ENCODE results near the gene MRPL48. TPM values are rescaled to one million over a fixed set of nuclear protein-coding genes. Genes with fewer than 3 reads are reported as not detected.
"Not testable (repeated sequence)": the region's sequence is repeated elsewhere in the genome, so short reads cannot be mapped to it uniquely, and the experiment has no call there.

MRPL48 gene
- 10 to 100 TPM; 49.2 to 53.5 TPM for total RNA-seq

- Mint-ChIP-seq H3K4me1 (ENCODE audit: low read depth) (peaks cover 13% of the 10 kb centered on the region), H3K4me3 (peak within 1 kb of the TSS; percentile 97), H3K36me3 (ENCODE audit: low read depth) (no peaks in the 10 kb centered on the region), H3K9me3 (no peaks in the 10 kb centered on the region), H3K27me3 (ENCODE audit: low read depth) (no peaks in the 10 kb centered on the region), H3K27ac (peak within 1 kb of the TSS; percentile 98)
- DNase-seq = peak; percentile 94
- intact Hi-C loops (cut with micrococcal nuclease) = loop anchor here (1.0 to 5.0 kb wide), 5 partner anchors 9 to 411 kb away; partner anchors contain the start of genes C2CD3, COA4, FAM168A and PAAF1
- CTCF ChIA-PET = interaction anchor here (0.6 to 1.3 kb wide), 3 partner anchors 25 to 70 kb away, joined by 4 to 6 read pairs (median 4); no protein-coding TSS in a partner anchor
Observed at GRCh38 chr11:73787643-73788558, at the start of gene MRPL48. MRPL48 (plus strand) TSS chr11:73787874; CDS start chr11:73787972, 98 bp downstream.

GRCh38 chr11:73743045-73743444 is 44.6 kb upstream of the MRPL48 start:
- CTCF ChIA-PET = no interaction called here
- Mint-ChIP-seq H3K4me3 (no peak overlapping the region), H3K36me3 (ENCODE audit: low read depth) (peaks cover 6% of the 10 kb centered on the region), H3K4me1 (ENCODE audit: low read depth) (peaks cover 10% of the 10 kb centered on the region), H3K27ac (no peak overlapping the region), H3K27me3 (ENCODE audit: low read depth) (no peaks in the 10 kb centered on the region), H3K9me3 (no peaks in the 10 kb centered on the region)
- intact Hi-C loops (cut with micrococcal nuclease) = no loop called here
- no peak for DNase-seq

GRCh38 chr11:73746701-73747100 is 41.0 kb upstream of the MRPL48 start:
- no peak overlapping the region for H3K27ac Mint-ChIP-seq

GRCh38 chr11:73747762-73748161 is 39.9 kb upstream of the MRPL48 start:
- H3K36me3 Mint-ChIP-seq (ENCODE audit: low read depth) = peaks cover 3% of the 10 kb centered on the region
- H3K4me3 Mint-ChIP-seq = no peak overlapping the region
- intact Hi-C loops (cut with micrococcal nuclease) = no loop called here
- DNase-seq = no peak
- H3K9me3 Mint-ChIP-seq = no peaks in the 10 kb centered on the region
- H3K27me3 Mint-ChIP-seq (ENCODE audit: low read depth) = no peaks in the 10 kb centered on the region
- no peak overlapping the region for H3K27ac Mint-ChIP-seq
- peaks cover 32% of the 10 kb centered on the region for H3K4me1 Mint-ChIP-seq (ENCODE audit: low read depth)
- CTCF ChIA-PET = interaction anchor here (0.6 to 1.2 kb wide), 2 partner anchors 10 to 116 kb away, joined by 3 read pairs; no protein-coding TSS in a partner anchor

More at GRCh38 chr11:73746701-73747100, 41.0 kb upstream of the MRPL48 start:
- intact Hi-C loops (cut with micrococcal nuclease) = no loop called here
- no peak overlapping the region for H3K4me3 Mint-ChIP-seq
- DNase-seq = no peak
- CTCF ChIA-PET = interaction anchor here (0.6 to 1.1 kb wide), 3 partner anchors 21 to 396 kb away, joined by 3 to 6 read pairs (median 4); no protein-coding TSS in a partner anchor
- no peaks in the 10 kb centered on the region for H3K9me3 Mint-ChIP-seq
- H3K27me3 Mint-ChIP-seq (ENCODE audit: low read depth) = no peaks in the 10 kb centered on the region
- peaks cover 4% of the 10 kb centered on the region for H3K36me3 Mint-ChIP-seq (ENCODE audit: low read depth)
- H3K4me1 Mint-ChIP-seq (ENCODE audit: low read depth) = peaks cover 23% of the 10 kb centered on the region

- DNase-seq = no peak
- Mint-ChIP-seq H3K4me1 (ENCODE audit: low read depth) (peaks cover 33% of the 10 kb centered on the region), H3K9me3 (no peaks in the 10 kb centered on the region), H3K27me3 (ENCODE audit: low read depth) (no peaks in the 10 kb centered on the region), H3K36me3 (ENCODE audit: low read depth) (peaks cover 3% of the 10 kb centered on the region), H3K4me3 (no peak overlapping the region), H3K27ac (no peak overlapping the region)
- intact Hi-C loops (cut with micrococcal nuclease) = no loop called here
- CTCF ChIA-PET = interaction anchor here (0.6 to 1.2 kb wide), 2 partner anchors 9 to 116 kb away, joined by 3 read pairs; no protein-coding TSS in a partner anchor
Observed at GRCh38 chr11:73748300-73748699, 39.4 kb upstream of the MRPL48 start.

- intact Hi-C loops (cut with micrococcal nuclease) = no loop called here
- Mint-ChIP-seq H3K27me3 (ENCODE audit: low read depth) (no peaks in the 10 kb centered on the region), H3K36me3 (ENCODE audit: low read depth) (peaks cover 2% of the 10 kb centered on the region), H3K4me3 (no peak overlapping the region), H3K9me3 (no peaks in the 10 kb centered on the region), H3K4me1 (ENCODE audit: low read depth) (peaks cover 34% of the 10 kb centered on the region), H3K27ac (no peak overlapping the region)
- CTCF ChIA-PET = interaction anchor here (0.6 kb wide), 2 partner anchors 150 to 1292 kb away, joined by 3 to 4 read pairs; no protein-coding TSS in a partner anchor
- no peak for DNase-seq
Observed at GRCh38 chr11:73749118-73749517, 38.6 kb upstream of the MRPL48 start.

GRCh38 chr11:73750228-73750627 is 37.4 kb upstream of the MRPL48 start:
- Mint-ChIP-seq H3K36me3 (ENCODE audit: low read depth) (peaks cover 2% of the 10 kb centered on the region), H3K27ac (no peak overlapping the region), H3K9me3 (no peaks in the 10 kb centered on the region), H3K27me3 (ENCODE audit: low read depth) (no peaks in the 10 kb centered on the region), H3K4me3 (no peak overlapping the region), H3K4me1 (ENCODE audit: low read depth) (peaks cover 39% of the 10 kb centered on the region)
- DNase-seq = no peak
- CTCF ChIA-PET = no interaction called here
- intact Hi-C loops (cut with micrococcal nuclease) = no loop called here

GRCh38 chr11:73750862-73751261 is 36.8 kb upstream of the MRPL48 start:
- H3K4me3 Mint-ChIP-seq; H3K27ac Mint-ChIP-seq; H3K36me3 Mint-ChIP-seq (ENCODE audit: low read depth); H3K9me3 Mint-ChIP-seq; CTCF ChIA-PET; H3K27me3 Mint-ChIP-seq (ENCODE audit: low read depth); intact Hi-C loops (cut with micrococcal nuclease); DNase-seq: not testable (repeated sequence)
- peaks cover 41% of the 10 kb centered on the region for H3K4me1 Mint-ChIP-seq (ENCODE audit: low read depth)

GRCh38 chr11:73752216-73752867 is 35.3 kb upstream of the MRPL48 start:
- no peak overlapping the region for H3K27ac Mint-ChIP-seq
- intact Hi-C loops (cut with micrococcal nuclease) = no loop called here
- CTCF ChIA-PET = interaction anchor here (0.7 to 0.9 kb wide), 2 partner anchors 64 to 91 kb away, joined by 3 read pairs; no protein-coding TSS in a partner anchor
- H3K36me3 Mint-ChIP-seq (ENCODE audit: low read depth) = peaks cover 2% of the 10 kb centered on the region
- no peaks in the 10 kb centered on the region for H3K9me3 Mint-ChIP-seq
- DNase-seq = no peak
- H3K27me3 Mint-ChIP-seq (ENCODE audit: low read depth) = no peaks in the 10 kb centered on the region
- no peak overlapping the region for H3K4me3 Mint-ChIP-seq
- peaks cover 42% of the 10 kb centered on the region for H3K4me1 Mint-ChIP-seq (ENCODE audit: low read depth)

GRCh38 chr11:73752903-73753302 is 34.8 kb upstream of the MRPL48 start:
- no peak overlapping the region for H3K4me3 Mint-ChIP-seq
- DNase-seq = no peak
- intact Hi-C loops (cut with micrococcal nuclease) = no loop called here
- peaks cover 46% of the 10 kb centered on the region for H3K4me1 Mint-ChIP-seq (ENCODE audit: low read depth)
- no peak overlapping the region for H3K27ac Mint-ChIP-seq
- no peaks in the 10 kb centered on the region for H3K9me3 Mint-ChIP-seq
- H3K36me3 Mint-ChIP-seq (ENCODE audit: low read depth) = peaks cover 3% of the 10 kb centered on the region
- CTCF ChIA-PET = interaction anchor here (0.7 to 0.9 kb wide), 2 partner anchors 65 to 92 kb away, joined by 3 read pairs; no protein-coding TSS in a partner anchor
- no peaks in the 10 kb centered on the region for H3K27me3 Mint-ChIP-seq (ENCODE audit: low read depth)

- H3K9me3 Mint-ChIP-seq = no peaks in the 10 kb centered on the region
- no peaks in the 10 kb centered on the region for H3K27me3 Mint-ChIP-seq (ENCODE audit: low read depth)
- CTCF ChIA-PET = interaction anchor here (0.6 kb wide), 1 partner anchor 213 kb away, joined by 3 read pairs; no protein-coding TSS in a partner anchor
- DNase-seq = no peak
- peaks cover 3% of the 10 kb centered on the region for H3K36me3 Mint-ChIP-seq (ENCODE audit: low read depth)
- peaks cover 53% of the 10 kb centered on the region for H3K4me1 Mint-ChIP-seq (ENCODE audit: low read depth)
- no peak overlapping the region for H3K27ac Mint-ChIP-seq
- intact Hi-C loops (cut with micrococcal nuclease) = no loop called here
- no peak overlapping the region for H3K4me3 Mint-ChIP-seq
Observed at GRCh38 chr11:73753938-73754337, 33.7 kb upstream of the MRPL48 start.

GRCh38 chr11:73755670-73756069 is 32.0 kb upstream of the MRPL48 start:
- Mint-ChIP-seq H3K27ac (no peak overlapping the region), H3K36me3 (ENCODE audit: low read depth) (peaks cover 5% of the 10 kb centered on the region), H3K27me3 (ENCODE audit: low read depth) (no peaks in the 10 kb centered on the region), H3K4me3 (no peak overlapping the region), H3K9me3 (no peaks in the 10 kb centered on the region), H3K4me1 (ENCODE audit: low read depth) (peaks cover 56% of the 10 kb centered on the region)
- intact Hi-C loops (cut with micrococcal nuclease) = no loop called here
- no peak for DNase-seq
- CTCF ChIA-PET = interaction anchor here (0.7 kb wide), 1 partner anchor 350 kb away, joined by 6 read pairs; no protein-coding TSS in a partner anchor
